Muscle layer of duodenum (tissue), 2 donors: ENCODE data around the gene MLH1.

Source experiments
- H3K27ac ChIP-seq: one replicate; pipeline ENCODE4 v1.7.0; 2013; ENCODE audit warnings: mild to moderate bottlenecking, low read length
- H3K27me3 ChIP-seq: one replicate; pipeline ENCODE4 v1.7.0; 2013; ENCODE audit warnings: low read depth, mild to moderate bottlenecking, control low read depth, low read length
- H3K36me3 ChIP-seq, 2 donors: one replicate each; pipeline ENCODE4 v1.7.0; 2013; ENCODE audit warnings: low read length in 2 of 2, control low read depth in 1 of 2, mild to moderate bottlenecking in 1 of 2; ENCODE audit not compliant: insufficient read depth in 2 of 2, control insufficient read depth in 1 of 2
- H3K4me1 ChIP-seq, 2 donors: one replicate each; pipeline ENCODE4 v1.7.0; 2013; ENCODE audit warnings: low read length in 2 of 2, mild to moderate bottlenecking in 2 of 2, control low read depth in 1 of 2, moderate library complexity in 1 of 2; ENCODE audit not compliant: insufficient read depth in 2 of 2, control insufficient read depth in 1 of 2
- H3K4me3 ChIP-seq, 2 donors: one replicate each; pipeline ENCODE4 v1.7.0; 2013; ENCODE audit warnings: low read length in 2 of 2, low read depth in 1 of 2, mild to moderate bottlenecking in 1 of 2
- H3K9me3 ChIP-seq, 2 donors: one replicate each; pipeline ENCODE4 v1.7.0; 2013; ENCODE audit warnings: low read length in 2 of 2, control low read depth in 1 of 2, mild to moderate bottlenecking in 1 of 2; ENCODE audit not compliant: control insufficient read depth in 1 of 2
- donor health status: healthy.

The MLH1 gene

DNA sequence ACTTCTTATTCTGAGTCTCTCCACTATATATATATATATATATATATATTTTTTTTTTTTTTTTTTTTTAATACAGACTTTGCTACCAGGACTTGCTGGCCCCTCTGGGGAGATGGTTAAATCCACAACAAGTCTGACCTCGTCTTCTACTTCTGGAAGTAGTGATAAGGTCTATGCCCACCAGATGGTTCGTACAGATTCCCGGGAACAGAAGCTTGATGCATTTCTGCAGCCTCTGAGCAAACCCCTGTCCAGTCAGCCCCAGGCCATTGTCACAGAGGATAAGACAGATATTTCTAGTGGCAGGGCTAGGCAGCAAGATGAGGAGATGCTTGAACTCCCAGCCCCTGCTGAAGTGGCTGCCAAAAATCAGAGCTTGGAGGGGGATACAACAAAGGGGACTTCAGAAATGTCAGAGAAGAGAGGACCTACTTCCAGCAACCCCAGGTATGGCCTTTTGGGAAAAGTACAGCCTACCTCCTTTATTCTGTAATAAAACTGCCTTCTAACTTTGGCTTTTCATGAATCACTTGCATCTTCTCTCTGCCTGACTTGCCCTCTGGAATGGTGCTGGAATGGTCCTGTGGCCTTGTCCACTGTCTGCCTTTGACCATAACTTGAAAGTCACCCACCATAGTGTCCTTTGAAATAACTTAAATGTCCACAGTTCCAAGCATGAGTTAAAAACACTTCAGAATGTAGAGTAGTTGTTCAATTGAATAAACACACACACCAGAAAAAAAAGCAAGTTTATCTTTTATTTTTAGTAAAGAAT, 32.4 kb downstream of the MLH1 start:
- Histone ChIP-seq H3K9me3 (no peaks in the 10 kb centered on the region), H3K27me3 (no peaks in the 10 kb centered on the region), H3K4me1 (peaks cover 0 to 6% of the 10 kb centered on the region in 2 donors), H3K27ac (no peak overlapping the region), H3K4me3 (no peak overlapping the region), H3K36me3 (peaks cover 40 to 56% of the 10 kb centered on the region in 2 donors)

GRCh38 chr3:37026851-37027250, 33.5 kb downstream of the MLH1 start:
- H3K27me3 ChIP-seq = no peaks in the 10 kb centered on the region
- H3K36me3 ChIP-seq = peaks cover 36 to 47% of the 10 kb centered on the region in 2 donors
- no peak overlapping the region for H3K27ac ChIP-seq
- H3K9me3 ChIP-seq = no peaks in the 10 kb centered on the region
- H3K4me1 ChIP-seq = peaks cover 0 to 14% of the 10 kb centered on the region in 2 donors
- H3K4me3 ChIP-seq = no peak overlapping the region

- Histone ChIP-seq H3K4me1 (peaks cover 0 to 14% of the 10 kb centered on the region in 2 donors), H3K36me3 (peaks cover 31 to 37% of the 10 kb centered on the region in 2 donors)
Observed at GRCh38 chr3:37028329-37028728, 35.0 kb downstream of the MLH1 start.

DNA sequence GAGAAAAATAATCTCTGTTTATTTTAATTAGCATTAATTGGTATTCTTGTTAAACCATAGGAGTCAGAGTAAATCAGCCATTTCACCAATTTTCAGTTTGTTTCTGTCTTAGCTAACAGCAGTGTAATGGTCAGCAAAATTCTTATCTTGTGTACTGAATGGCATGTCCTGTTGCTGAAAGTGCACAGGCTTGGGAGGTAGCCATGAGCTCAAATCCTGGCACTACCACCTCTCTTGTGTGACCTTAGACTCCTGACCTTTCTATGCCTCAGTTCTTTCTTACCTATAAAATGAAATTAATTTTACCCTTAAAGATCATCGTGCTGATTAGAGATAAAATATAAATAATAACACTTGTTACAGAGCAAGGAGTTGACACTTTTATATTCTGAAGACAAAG, 35.8 kb downstream of the MLH1 start:
- no peak overlapping the region for H3K27ac ChIP-seq
- H3K4me3 ChIP-seq = no peak overlapping the region
- peaks cover 0 to 14% of the 10 kb centered on the region in 2 donors for H3K4me1 ChIP-seq
- H3K27me3 ChIP-seq = no peaks in the 10 kb centered on the region
- no peaks in the 10 kb centered on the region for H3K9me3 ChIP-seq
- H3K36me3 ChIP-seq = peaks cover 29 to 34% of the 10 kb centered on the region in 2 donors

More at GRCh38 chr3:37028329-37028728, 35.0 kb downstream of the MLH1 start:
- Histone ChIP-seq H3K9me3 (no peaks in the 10 kb centered on the region), H3K27ac (no peak overlapping the region), H3K4me3 (no peak overlapping the region), H3K27me3 (no peaks in the 10 kb centered on the region)

GRCh38 chr3:37029516-37030163, 36.3 kb downstream of the MLH1 start:
- Histone ChIP-seq H3K27me3 (no peaks in the 10 kb centered on the region), H3K9me3 (no peaks in the 10 kb centered on the region), H3K36me3 (peaks cover 30 to 36% of the 10 kb centered on the region in 2 donors), H3K4me1 (peaks cover 0 to 14% of the 10 kb centered on the region in 2 donors), H3K4me3 (no peak overlapping the region), H3K27ac (no peak overlapping the region)

DNA sequence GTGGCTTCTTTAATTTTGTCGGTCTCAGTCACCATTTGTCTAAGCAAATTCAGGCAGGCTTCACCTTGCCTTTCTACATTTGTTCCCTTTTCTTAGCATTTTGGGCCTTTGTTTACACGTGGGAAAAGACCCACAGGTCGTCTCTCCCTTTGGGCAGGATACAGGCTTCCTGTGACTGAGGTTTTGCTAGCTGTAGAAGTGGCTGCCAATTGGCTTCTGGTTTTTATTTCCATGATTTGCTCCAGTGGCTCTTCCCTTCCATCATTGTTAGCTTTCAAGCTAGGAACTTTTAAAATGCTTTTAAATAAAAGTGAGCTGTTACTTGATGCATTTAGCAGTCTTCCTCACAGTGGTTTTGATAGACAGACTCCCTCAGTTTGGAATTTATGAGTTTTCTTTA, 37.3 kb downstream of the MLH1 start:
- Histone ChIP-seq H3K27ac (peak overlapping the region; percentile 6), H3K36me3 (peaks cover 29 to 35% of the 10 kb centered on the region in 2 donors), H3K9me3 (no peaks in the 10 kb centered on the region), H3K27me3 (no peaks in the 10 kb centered on the region), H3K4me3 (no peak overlapping the region), H3K4me1 (peaks cover 0 to 14% of the 10 kb centered on the region in 2 donors)

DNA sequence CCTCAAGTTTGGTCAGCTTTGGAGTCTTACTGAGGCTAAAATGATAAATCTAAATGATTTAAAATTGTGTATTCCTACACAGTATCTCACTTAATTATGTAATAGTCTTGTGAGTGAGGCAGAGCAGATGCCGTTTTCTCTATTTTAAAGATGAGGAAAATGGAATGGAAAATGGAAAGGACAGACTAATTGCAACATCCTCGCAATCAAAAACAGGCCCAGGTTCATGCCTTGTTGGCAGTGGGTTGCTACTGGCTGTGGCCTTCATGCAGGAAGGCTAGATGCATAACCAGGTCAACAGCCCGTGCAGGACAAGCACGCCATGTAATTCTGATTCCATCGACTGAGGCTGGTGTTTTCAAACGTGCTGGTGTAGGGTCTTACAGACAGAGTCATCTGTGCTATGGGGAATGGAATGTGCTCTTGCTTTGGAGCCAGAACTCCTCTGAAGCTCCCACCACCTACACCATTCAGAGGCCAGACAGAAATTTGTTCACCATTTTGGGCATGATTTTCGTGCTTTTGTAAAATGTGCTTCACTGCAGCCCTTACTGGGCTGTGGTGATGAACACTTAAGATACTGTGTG, 37.9 kb downstream of the MLH1 start:
- Histone ChIP-seq H3K27ac (peak overlapping the region; percentile 6), H3K9me3 (peaks cover 0 to 3% of the 10 kb centered on the region in 2 donors), H3K4me1 (peaks cover 0 to 14% of the 10 kb centered on the region in 2 donors), H3K36me3 (peaks cover 23 to 35% of the 10 kb centered on the region in 2 donors), H3K4me3 (no peak overlapping the region), H3K27me3 (no peaks in the 10 kb centered on the region)

DNA sequence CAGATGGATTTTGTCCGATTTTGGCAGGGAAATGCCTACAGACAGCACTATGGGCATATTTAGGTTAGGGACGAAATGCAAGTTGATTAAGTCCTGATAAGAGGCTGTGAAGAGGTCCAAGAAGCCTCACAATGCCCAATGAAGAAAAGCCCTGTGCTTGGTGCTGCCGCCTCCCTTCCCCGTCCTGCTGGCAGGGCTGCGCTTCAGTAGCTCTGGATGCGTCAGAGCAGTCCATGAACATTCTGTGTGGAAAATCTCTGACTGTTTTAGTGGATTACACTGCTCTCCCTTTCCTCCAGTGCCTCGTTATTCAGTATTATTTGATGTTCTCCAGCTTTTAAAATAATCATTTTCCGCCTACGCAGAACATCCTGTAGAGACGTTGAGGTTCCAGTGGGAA, 39.6 kb downstream of the MLH1 start:
- no peak overlapping the region for H3K4me3 ChIP-seq

GRCh38 chr3:37037352-37037751, 44.0 kb downstream of the MLH1 start:
- H3K27ac ChIP-seq = no peak overlapping the region
- H3K9me3 ChIP-seq = peaks cover 0 to 3% of the 10 kb centered on the region in 2 donors
- H3K4me1 ChIP-seq = peaks cover 0 to 9% of the 10 kb centered on the region in 2 donors
- peaks cover 27 to 28% of the 10 kb centered on the region in 2 donors for H3K36me3 ChIP-seq
- H3K27me3 ChIP-seq = no peaks in the 10 kb centered on the region
- no peak overlapping the region for H3K4me3 ChIP-seq

More for the DNA sequence above, 39.6 kb downstream of the MLH1 start:
- Histone ChIP-seq H3K27ac (no peak overlapping the region), H3K9me3 (peaks cover 0 to 3% of the 10 kb centered on the region in 2 donors), H3K27me3 (no peaks in the 10 kb centered on the region), H3K4me1 (peaks cover 0 to 14% of the 10 kb centered on the region in 2 donors), H3K36me3 (peaks cover 23% of the 10 kb centered on the region in 2 donors)

GRCh38 chr3:37039161-37039846, 46.0 kb downstream of the MLH1 start:
- Histone ChIP-seq H3K27ac (no peak overlapping the region), H3K9me3 (peaks cover 0 to 3% of the 10 kb centered on the region in 2 donors), H3K27me3 (no peaks in the 10 kb centered on the region), H3K4me3 (no peak overlapping the region), H3K4me1 (peaks cover 0 to 9% of the 10 kb centered on the region in 2 donors), H3K36me3 (peaks cover 20 to 23% of the 10 kb centered on the region in 2 donors)

- Histone ChIP-seq H3K4me1 (peaks cover 0 to 9% of the 10 kb centered on the region in 2 donors), H3K36me3 (peaks cover 20 to 23% of the 10 kb centered on the region in 2 donors), H3K27me3 (no peaks in the 10 kb centered on the region), H3K27ac (no peak overlapping the region), H3K4me3 (no peak overlapping the region), H3K9me3 (peaks cover 0 to 3% of the 10 kb centered on the region in 2 donors)
Observed at GRCh38 chr3:37040231-37040630, 46.9 kb downstream of the MLH1 start.
